Body of pancreas (tissue), 4 donors: ENCODE data around the gene CAMK2B. TPM values are rescaled to one million over a fixed set of nuclear protein-coding genes. Genes with fewer than 3 reads are reported as not detected.

Source experiments
- ATAC-seq: fragments of 150-250 bp; one replicate; pipeline ENCODE4 v1.9.1; 2016
- DNase-seq, 4 donors: peaks; one replicate each; pipeline ENCODE4 v3.0.0-alpha.2; 2019
- H3K27ac ChIP-seq, 4 donors: fragments of 200-600 bp; sonication (generic); 1 replicate in 3 of 4; 2 replicates in 1 of 4; pipeline versions ENCODE4 v1.5.1 to v1.6.1; 2016 to 2019; ENCODE audit warnings: mild to moderate bottlenecking in 1 of 4, mixed read lengths in 1 of 4, moderate library complexity in 1 of 4
- H3K27me3 ChIP-seq, 2 donors: fragments of 200-600 bp; sonication (generic); one replicate each; pipeline ENCODE4 v1.6.0; 2016; ENCODE audit warnings: mild to moderate bottlenecking in 1 of 2
- H3K36me3 ChIP-seq, 2 donors: fragments of 200-600 bp; sonication (generic); replicated peaks in 1 of 2; 2 replicates each; pipeline ENCODE4 v1.5.1; 2016; ENCODE audit warnings: low read depth in 2 of 2; ENCODE audit not compliant: insufficient read depth in 1 of 2
- H3K4me1 ChIP-seq: fragments of 200-600 bp; sonication (generic); one replicate; pipeline ENCODE4 v1.6.0; 2016
- H3K4me3 ChIP-seq, 2 donors: fragments of 200-600 bp; sonication (generic); 1 replicate in 1 of 2; 2 replicates in 1 of 2; pipeline ENCODE4 v1.5.1; 2016 to 2019
- H3K9me3 ChIP-seq, 3 donors: fragments of 200-600 bp; sonication (generic); 1 replicate in 2 of 3; 2 replicates in 1 of 3; pipeline ENCODE4 v1.5.1; 2016
- CTCF ChIP-seq, 7 experiments: fragments of 450-650 bp in 4 of 7; fragments of 200-600 bp in 3 of 7; sonication (generic) in 3 of 7; IDR thresholded peaks; one replicate each; pipeline ENCODE4 v1.5.1; 2016 to 2019; ENCODE audit warnings: antibody characterized with exemption in 7 of 7
- POLR2A ChIP-seq, 3 donors: fragments of 450-650 bp; IDR thresholded peaks; one replicate each; pipeline ENCODE4 v1.6.1; 2016; ENCODE audit warnings: antibody characterized with exemption in 3 of 3, mild to moderate bottlenecking in 2 of 3
- WGBS, 2 donors: methylation state at CpG; one replicate each; pipeline ENCODE4 v1.1.5; 2017; 5-methylcytosine and 5-hydroxymethylcytosine counted together
- intact Hi-C: fragments of 100-400 bp; cut with DNase I; formaldehyde crosslinking; loops from one replicate; pipeline ENCODE4 v1.15.1; 2023
- total RNA-seq, 2 donors: library from RNA; depleted of rRNA; stranded (reverse); fragments of >200 nt; gene quantifications; one replicate each; pipeline ENCODE4 v1.1.0, GENCODE V29; 2016

CAMK2B gene
- total RNA-seq, 2 donors from 2014 or later = 0.52 to 7.6 TPM

DNA sequence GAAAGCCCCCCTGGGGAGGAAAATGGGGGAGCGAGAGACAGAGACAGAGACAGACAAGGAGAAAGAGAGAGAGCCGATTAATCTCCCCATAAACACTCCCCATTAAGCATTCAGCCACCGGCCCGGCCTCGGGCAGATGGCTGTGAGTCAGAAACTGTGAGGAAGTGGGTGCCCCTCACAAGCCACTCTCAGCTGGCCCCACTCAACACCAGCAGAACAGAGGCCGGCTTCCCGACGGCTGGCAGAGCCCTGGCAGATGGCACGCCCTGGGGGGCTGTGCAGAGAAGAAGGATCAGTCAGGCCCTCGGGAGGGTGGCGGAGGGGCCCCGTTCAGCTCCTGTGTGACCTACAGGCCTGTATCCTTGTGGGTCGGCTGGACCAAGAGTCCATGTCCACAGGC is 41.2 kb downstream of the CAMK2B start:
- 72 to 85% methylated on average over 6 to 13 of the region's 13 CpGs for WGBS, 2 donors
- intact Hi-C loops = no loop called here
- no peak for ATAC-seq
- peak in 3 of 4 donors; percentile 12 to 16 (median 15) for DNase-seq
- Histone ChIP-seq H3K36me3 (no peaks in the 10 kb centered on the region), H3K4me3 (no peak overlapping the region), H3K27ac (no peak overlapping the region), H3K4me1 (no peaks in the 10 kb centered on the region), H3K9me3 (no peaks in the 10 kb centered on the region), H3K27me3 (no peaks in the 10 kb centered on the region)
- TF ChIP-seq POLR2A (IDR thresholded peaks at IDR 0.05) (no peak), CTCF (IDR thresholded peaks at IDR 0.05) (no peak)

GRCh38 chr7:44283381-44284211 is 41.8 kb downstream of the CAMK2B start:
- no peak for TF ChIP-seq POLR2A (IDR thresholded peaks at IDR 0.05)
- TF ChIP-seq CTCF (IDR thresholded peaks at IDR 0.05) = no peak
- peak in 2 of 4 donors; percentile 4 to 11 for DNase-seq
- no peak for ATAC-seq
- intact Hi-C loops = no loop called here
- no peak overlapping the region for H3K4me3 ChIP-seq
- H3K36me3 ChIP-seq = no peaks in the 10 kb centered on the region
- H3K9me3 ChIP-seq = no peaks in the 10 kb centered on the region
- no peaks in the 10 kb centered on the region for H3K4me1 ChIP-seq
- 78 to 91% methylated on average over 6 to 15 of the region's 15 CpGs for WGBS, 2 donors
- H3K27ac ChIP-seq = no peak overlapping the region
- H3K27me3 ChIP-seq = no peaks in the 10 kb centered on the region

GRCh38 chr7:44282601-44283171 is 42.7 kb downstream of the CAMK2B start:
- no peaks in the 10 kb centered on the region for H3K9me3 ChIP-seq
- no peaks in the 10 kb centered on the region for H3K27me3 ChIP-seq
- WGBS, 2 donors = 85 to 95% methylated on average over 4 to 10 of the region's 10 CpGs
- no peak for TF ChIP-seq CTCF (IDR thresholded peaks at IDR 0.05)
- TF ChIP-seq POLR2A (IDR thresholded peaks at IDR 0.05) = no peak
- intact Hi-C loops = no loop called here
- ATAC-seq = no peak
- no peaks in the 10 kb centered on the region for H3K36me3 ChIP-seq
- H3K27ac ChIP-seq = no peak overlapping the region
- DNase-seq = peak in 3 of 4 donors; percentile 1 to 6 (median 2)
- no peaks in the 10 kb centered on the region for H3K4me1 ChIP-seq
- H3K4me3 ChIP-seq = no peak overlapping the region

- Histone ChIP-seq H3K4me1 (no peaks in the 10 kb centered on the region), H3K9me3 (no peaks in the 10 kb centered on the region), H3K27ac (no peak overlapping the region), H3K36me3 (no peaks in the 10 kb centered on the region), H3K4me3 (no peak overlapping the region), H3K27me3 (no peaks in the 10 kb centered on the region)
- TF ChIP-seq POLR2A (IDR thresholded peaks at IDR 0.05) (no peak), CTCF (IDR thresholded peaks at IDR 0.05) (no peak)
- 75 to 96% methylated on average over 5 to 15 of the region's 15 CpGs for WGBS, 2 donors
- ATAC-seq (no peak), DNase-seq (peak in 3 of 4 donors; percentile 1 to 8 (median 3))
- intact Hi-C loops = no loop called here
These were observed 43.4 kb downstream of the CAMK2B start for GRCh38 chr7:44281811-44282600.
